GM12801 (cell line): ENCODE results near the gene HIF1A.

Experiments used
- TF ChIP-seq, protein P1 (sequence below): IDR thresholded peaks from one replicate; pipeline ENCODE4 v1.5.1; 2011; ENCODE audit warnings: control low read depth; ENCODE audit not compliant: insufficient read length; ENCODE audit errors: extremely low read depth

Gene HIF1A

GRCh38 chr14:61726778-61727658, 31.7 kb downstream of the HIF1A start:
- TF ChIP-seq, protein P1, sequence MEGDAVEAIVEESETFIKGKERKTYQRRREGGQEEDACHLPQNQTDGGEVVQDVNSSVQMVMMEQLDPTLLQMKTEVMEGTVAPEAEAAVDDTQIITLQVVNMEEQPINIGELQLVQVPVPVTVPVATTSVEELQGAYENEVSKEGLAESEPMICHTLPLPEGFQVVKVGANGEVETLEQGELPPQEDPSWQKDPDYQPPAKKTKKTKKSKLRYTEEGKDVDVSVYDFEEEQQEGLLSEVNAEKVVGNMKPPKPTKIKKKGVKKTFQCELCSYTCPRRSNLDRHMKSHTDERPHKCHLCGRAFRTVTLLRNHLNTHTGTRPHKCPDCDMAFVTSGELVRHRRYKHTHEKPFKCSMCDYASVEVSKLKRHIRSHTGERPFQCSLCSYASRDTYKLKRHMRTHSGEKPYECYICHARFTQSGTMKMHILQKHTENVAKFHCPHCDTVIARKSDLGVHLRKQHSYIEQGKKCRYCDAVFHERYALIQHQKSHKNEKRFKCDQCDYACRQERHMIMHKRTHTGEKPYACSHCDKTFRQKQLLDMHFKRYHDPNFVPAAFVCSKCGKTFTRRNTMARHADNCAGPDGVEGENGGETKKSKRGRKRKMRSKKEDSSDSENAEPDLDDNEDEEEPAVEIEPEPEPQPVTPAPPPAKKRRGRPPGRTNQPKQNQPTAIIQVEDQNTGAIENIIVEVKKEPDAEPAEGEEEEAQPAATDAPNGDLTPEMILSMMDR = no peak

- TF ChIP-seq, protein P1 = no peak
Observed at GRCh38 chr14:61730756-61731373, 35.6 kb downstream of the HIF1A start.

DNA sequence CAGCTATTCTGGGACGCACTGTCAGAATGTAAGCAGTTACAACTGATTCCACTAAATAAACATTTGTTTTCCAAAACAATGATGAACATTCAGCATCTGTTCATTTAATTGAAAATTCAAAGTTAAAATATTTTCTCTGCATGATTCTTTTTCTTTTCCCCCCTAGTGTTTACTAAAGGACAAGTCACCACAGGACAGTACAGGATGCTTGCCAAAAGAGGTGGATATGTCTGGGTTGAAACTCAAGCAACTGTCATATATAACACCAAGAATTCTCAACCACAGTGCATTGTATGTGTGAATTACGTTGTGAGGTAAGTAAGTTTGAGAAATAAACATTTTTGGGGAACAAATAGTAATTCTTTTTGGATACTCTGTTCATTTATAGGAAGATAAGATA, 38.7 kb downstream of the HIF1A start:
- TF ChIP-seq, protein P1 = no peak

GRCh38 chr14:61736751-61737150, 41.4 kb downstream of the HIF1A start:
- TF ChIP-seq, protein P1 = no peak

GRCh38 chr14:61737915-61738314, 42.6 kb downstream of the HIF1A start:
- TF ChIP-seq, protein P1 = no peak

- TF ChIP-seq, protein P1 = no peak
Observed at GRCh38 chr14:61739133-61739532, 43.8 kb downstream of the HIF1A start.

- TF ChIP-seq, protein P1 = no peak
Observed at GRCh38 chr14:61742371-61742770, 47.1 kb downstream of the HIF1A start.
